Measurements from ENCODE around the gene TRIM15. TPM values are rescaled to one million over a fixed set of nuclear protein-coding genes. Genes with fewer than 3 reads are reported as not detected.
"Not testable (repeated sequence)": the region's sequence is repeated elsewhere in the genome, so short reads cannot be mapped to it uniquely, and the experiment has no call there.

The TRIM15 gene
- polyA plus RNA-seq, 10 donors = not detected

- no peak for DNase-seq
These were observed 35.1 kb downstream of the TRIM15 start for GRCh38 chr6:30198166-30199084.

GRCh38 chr6:30200551-30201281 lies 37.4 kb downstream of the TRIM15 start:
- no peak for DNase-seq

GRCh38 chr6:30202366-30202765 lies 39.0 kb downstream of the TRIM15 start:
- no peak for DNase-seq

GRCh38 chr6:30204116-30204515 lies 40.8 kb downstream of the TRIM15 start:
- no peak for DNase-seq

GRCh38 chr6:30206152-30206551 lies 42.8 kb downstream of the TRIM15 start:
- DNase-seq = no peak

GRCh38 chr6:30206799-30207618 lies 43.7 kb downstream of the TRIM15 start:
- DNase-seq = no peak

GRCh38 chr6:30207619-30208295 lies 44.4 kb downstream of the TRIM15 start:
- DNase-seq = peak in 1 of 3 donors; percentile 27

- no peak for DNase-seq
These were observed 48.0 kb downstream of the TRIM15 start for GRCh38 chr6:30211306-30211705.

- no peak for DNase-seq
These were observed 48.6 kb downstream of the TRIM15 start for GRCh38 chr6:30211899-30212298.

GRCh38 chr6:30212865-30213666 lies 49.7 kb downstream of the TRIM15 start, which contains the start of gene TRIM26:
Gene TRIM26 (minus strand): TSS chr6:30213406. CDS start chr6:30199103, 14,303 bp downstream.
- DNase-seq = peak; percentile 97 to 98 (median 98)

- no peak for DNase-seq
These were observed 50.3 kb downstream of the TRIM15 start for GRCh38 chr6:30213667-30213956.

GRCh38 chr6:30213957-30214656 lies 50.8 kb downstream of the TRIM15 start:
- peak; percentile 63 to 95 (median 89) for DNase-seq

- DNase-seq = no peak
These were observed 51.3 kb downstream of the TRIM15 start for GRCh38 chr6:30214657-30214982.

GRCh38 chr6:30216096-30216495 lies 52.8 kb downstream of the TRIM15 start:
- no peak for DNase-seq

- DNase-seq = peak; percentile 24 to 74 (median 56)
These were observed 55.9 kb downstream of the TRIM15 start for GRCh38 chr6:30219244-30219643.

GRCh38 chr6:30221395-30221794 lies 58.0 kb downstream of the TRIM15 start:
- DNase-seq = not testable (repeated sequence)

GRCh38 chr6:30221956-30222355 lies 58.6 kb downstream of the TRIM15 start:
- DNase-seq = not testable (repeated sequence)
